ENCODE measurements around the gene DAPK2. TPM values are rescaled to one million over a fixed set of nuclear protein-coding genes. Genes with fewer than 3 reads are reported as not detected.
A peak's percentile ranks its signal among the peaks of the same experiment; 100 is the strongest.

DAPK2 gene
- total and polyA plus RNA-seq, 2 of the 13 experiments (the other 11 are each of a cell fraction or from before 2014, with no cell fraction given): 0.33 to 0.63 TPM

DNA sequence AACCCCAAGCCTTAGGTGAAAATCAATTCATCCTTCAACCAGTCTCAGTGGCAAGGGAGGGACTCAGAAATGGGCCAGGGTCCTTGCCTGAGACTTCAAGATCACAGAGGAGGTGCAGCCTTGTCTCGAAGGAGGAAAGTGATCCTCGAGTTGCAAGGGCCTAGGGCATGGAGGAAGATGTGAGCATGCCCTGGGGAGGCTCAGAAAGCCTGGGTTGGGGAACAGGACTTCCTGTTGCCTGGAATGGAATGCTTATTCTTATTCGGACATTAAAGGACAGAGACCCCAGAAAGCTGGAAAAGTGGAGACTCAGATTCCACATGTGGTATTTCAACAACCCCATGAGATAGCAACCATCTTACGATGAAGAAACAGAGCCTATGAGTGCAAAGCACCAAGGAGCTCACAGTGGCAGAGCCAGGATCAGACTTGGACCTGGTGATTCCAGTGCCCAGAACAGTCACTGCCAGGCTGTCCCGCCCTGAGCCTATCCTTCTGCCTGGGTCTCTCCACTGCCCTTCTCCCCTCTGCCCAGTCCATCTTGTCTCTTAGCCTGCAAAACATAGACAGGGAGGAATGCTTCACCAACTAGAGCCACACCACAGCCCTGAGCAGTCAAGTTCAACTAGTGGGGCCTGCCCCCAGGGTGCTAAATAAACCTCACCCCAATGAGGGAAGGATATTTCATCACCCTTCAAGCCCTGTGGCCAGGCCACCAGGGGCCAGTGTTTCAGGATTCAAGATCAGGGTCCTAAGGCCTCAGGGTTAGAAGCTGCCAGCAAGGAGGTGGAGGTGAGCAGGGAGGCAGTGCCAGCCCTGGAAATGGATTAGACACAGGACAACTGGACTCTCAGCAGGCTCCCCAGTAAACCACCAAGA is 21.9 kb downstream of the DAPK2 start (continued):
- TF ChIP-seq, protein P1, sequence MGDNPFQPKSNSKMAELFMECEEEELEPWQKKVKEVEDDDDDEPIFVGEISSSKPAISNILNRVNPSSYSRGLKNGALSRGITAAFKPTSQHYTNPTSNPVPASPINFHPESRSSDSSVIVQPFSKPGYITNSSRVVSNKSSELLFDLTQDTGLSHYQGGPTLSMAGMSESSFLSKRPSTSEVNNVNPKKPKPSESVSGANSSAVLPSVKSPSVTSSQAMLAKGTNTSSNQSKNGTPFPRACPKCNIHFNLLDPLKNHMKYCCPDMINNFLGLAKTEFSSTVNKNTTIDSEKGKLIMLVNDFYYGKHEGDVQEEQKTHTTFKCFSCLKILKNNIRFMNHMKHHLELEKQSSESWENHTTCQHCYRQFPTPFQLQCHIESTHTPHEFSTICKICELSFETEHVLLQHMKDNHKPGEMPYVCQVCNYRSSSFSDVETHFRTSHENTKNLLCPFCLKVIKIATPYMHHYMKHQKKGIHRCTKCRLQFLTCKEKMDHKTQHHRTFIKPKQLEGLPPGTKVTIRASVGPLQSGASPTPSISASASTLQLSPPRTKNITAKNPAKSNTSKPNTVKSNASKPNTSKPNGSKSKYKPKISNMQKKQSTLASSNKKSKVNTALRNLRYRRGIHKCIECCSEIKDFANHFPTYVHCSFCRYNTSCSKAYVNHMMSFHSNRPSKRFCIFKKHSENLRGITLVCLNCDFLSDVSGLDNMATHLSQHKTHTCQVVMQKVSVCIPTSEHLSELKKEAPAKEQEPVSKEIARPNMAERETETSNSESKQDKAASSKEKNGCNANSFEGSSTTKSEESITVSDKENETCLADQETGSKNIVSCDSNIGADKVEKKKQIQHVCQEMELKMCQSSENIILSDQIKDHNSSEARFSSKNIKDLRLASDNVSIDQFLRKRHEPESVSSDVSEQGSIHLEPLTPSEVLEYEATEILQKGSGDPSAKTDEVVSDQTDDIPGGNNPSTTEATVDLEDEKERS (CRISPR knock-in tag; IDR thresholded peaks at IDR 0.05): no peak
- no peak for TF ChIP-seq FOXA1 (IDR thresholded peaks at IDR 0.05)
- TF ChIP-seq FOXA1 (CRISPR knock-in tag; IDR thresholded peaks at IDR 0.05): 0 out of 2 replicates have a peak, but pooled peaks have one; percentile 21
- TF ChIP-seq FOSL2 (CRISPR knock-in tag; IDR thresholded peaks at IDR 0.05): 0 out of 2 replicates have a peak, but pooled peaks have one; percentile 8
- TF ChIP-seq GATAD2A (CRISPR knock-in tag; IDR thresholded peaks at IDR 0.05): peak; percentile 53
- TF ChIP-seq, protein P2, sequence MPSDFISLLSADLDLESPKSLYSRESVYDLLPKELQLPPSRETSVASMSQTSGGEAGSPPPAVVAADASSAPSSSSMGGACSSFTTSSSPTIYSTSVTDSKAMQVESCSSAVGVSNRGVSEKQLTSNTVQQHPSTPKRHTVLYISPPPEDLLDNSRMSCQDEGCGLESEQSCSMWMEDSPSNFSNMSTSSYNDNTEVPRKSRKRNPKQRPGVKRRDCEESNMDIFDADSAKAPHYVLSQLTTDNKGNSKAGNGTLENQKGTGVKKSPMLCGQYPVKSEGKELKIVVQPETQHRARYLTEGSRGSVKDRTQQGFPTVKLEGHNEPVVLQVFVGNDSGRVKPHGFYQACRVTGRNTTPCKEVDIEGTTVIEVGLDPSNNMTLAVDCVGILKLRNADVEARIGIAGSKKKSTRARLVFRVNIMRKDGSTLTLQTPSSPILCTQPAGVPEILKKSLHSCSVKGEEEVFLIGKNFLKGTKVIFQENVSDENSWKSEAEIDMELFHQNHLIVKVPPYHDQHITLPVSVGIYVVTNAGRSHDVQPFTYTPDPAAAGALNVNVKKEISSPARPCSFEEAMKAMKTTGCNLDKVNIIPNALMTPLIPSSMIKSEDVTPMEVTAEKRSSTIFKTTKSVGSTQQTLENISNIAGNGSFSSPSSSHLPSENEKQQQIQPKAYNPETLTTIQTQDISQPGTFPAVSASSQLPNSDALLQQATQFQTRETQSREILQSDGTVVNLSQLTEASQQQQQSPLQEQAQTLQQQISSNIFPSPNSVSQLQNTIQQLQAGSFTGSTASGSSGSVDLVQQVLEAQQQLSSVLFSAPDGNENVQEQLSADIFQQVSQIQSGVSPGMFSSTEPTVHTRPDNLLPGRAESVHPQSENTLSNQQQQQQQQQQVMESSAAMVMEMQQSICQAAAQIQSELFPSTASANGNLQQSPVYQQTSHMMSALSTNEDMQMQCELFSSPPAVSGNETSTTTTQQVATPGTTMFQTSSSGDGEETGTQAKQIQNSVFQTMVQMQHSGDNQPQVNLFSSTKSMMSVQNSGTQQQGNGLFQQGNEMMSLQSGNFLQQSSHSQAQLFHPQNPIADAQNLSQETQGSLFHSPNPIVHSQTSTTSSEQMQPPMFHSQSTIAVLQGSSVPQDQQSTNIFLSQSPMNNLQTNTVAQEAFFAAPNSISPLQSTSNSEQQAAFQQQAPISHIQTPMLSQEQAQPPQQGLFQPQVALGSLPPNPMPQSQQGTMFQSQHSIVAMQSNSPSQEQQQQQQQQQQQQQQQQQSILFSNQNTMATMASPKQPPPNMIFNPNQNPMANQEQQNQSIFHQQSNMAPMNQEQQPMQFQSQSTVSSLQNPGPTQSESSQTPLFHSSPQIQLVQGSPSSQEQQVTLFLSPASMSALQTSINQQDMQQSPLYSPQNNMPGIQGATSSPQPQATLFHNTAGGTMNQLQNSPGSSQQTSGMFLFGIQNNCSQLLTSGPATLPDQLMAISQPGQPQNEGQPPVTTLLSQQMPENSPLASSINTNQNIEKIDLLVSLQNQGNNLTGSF (CRISPR knock-in tag; IDR thresholded peaks at IDR 0.05): no peak
- TF ChIP-seq, protein P3, sequence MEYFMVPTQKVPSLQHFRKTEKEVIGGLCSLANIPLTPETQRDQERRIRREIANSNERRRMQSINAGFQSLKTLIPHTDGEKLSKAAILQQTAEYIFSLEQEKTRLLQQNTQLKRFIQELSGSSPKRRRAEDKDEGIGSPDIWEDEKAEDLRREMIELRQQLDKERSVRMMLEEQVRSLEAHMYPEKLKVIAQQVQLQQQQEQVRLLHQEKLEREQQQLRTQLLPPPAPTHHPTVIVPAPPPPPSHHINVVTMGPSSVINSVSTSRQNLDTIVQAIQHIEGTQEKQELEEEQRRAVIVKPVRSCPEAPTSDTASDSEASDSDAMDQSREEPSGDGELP (IDR thresholded peaks at IDR 0.05; ENCODE audit: borderline replicate concordance, low read depth): no peak

Data from HepG2 (cell line).